ENCODE data around the gene DUXB.

DUXB gene

GRCh38 chr16:75701361-75701760, at the start of gene DUXB:
DUXB (minus strand) TSS chr16:75701461; CDS start chr16:75701418, 43 bp downstream.
- DNase-seq (ENCODE audit: low read depth in 3 of 3): no peak

GRCh38 chr16:75750528-75750927, 49.3 kb upstream of the DUXB start:
- no peak for DNase-seq (ENCODE audit: low read depth in 3 of 3)

GRCh38 chr16:75746359-75746758, 45.1 kb upstream of the DUXB start:
- DNase-seq (ENCODE audit: low read depth in 3 of 3): no peak

- no peak for DNase-seq (ENCODE audit: low read depth in 3 of 3)
Observed at GRCh38 chr16:75745823-75746222, 44.6 kb upstream of the DUXB start.

- no peak for DNase-seq (ENCODE audit: low read depth in 3 of 3)
Observed at GRCh38 chr16:75745242-75745641, 44.0 kb upstream of the DUXB start.

GRCh38 chr16:75742424-75743047, 41.3 kb upstream of the DUXB start:
- no peak for DNase-seq (ENCODE audit: low read depth in 3 of 3)

GRCh38 chr16:75733305-75734211, 32.3 kb upstream of the DUXB start:
- DNase-seq (ENCODE audit: low read depth in 3 of 3): no peak

GRCh38 chr16:75732871-75733270, 31.6 kb upstream of the DUXB start:
- DNase-seq (ENCODE audit: low read depth in 3 of 3): no peak

GRCh38 chr16:75727221-75727620, 26.0 kb upstream of the DUXB start:
- DNase-seq (ENCODE audit: low read depth in 3 of 3): no peak

GRCh38 chr16:75726390-75726789, 25.1 kb upstream of the DUXB start, which contains the start of gene CPHXL:
CPHXL (minus strand) TSS chr16:75726490; CDS start chr16:75726442, 48 bp downstream.
- DNase-seq (ENCODE audit: low read depth in 3 of 3): no peak

GRCh38 chr16:75718452-75718851, 17.2 kb upstream of the DUXB start:
- DNase-seq (ENCODE audit: low read depth in 3 of 3): no peak

GRCh38 chr16:75714661-75715060, 13.4 kb upstream of the DUXB start:
- no peak for DNase-seq (ENCODE audit: low read depth in 3 of 3)

- DNase-seq (ENCODE audit: low read depth in 3 of 3): no peak
Observed at GRCh38 chr16:75710344-75710743, 9.1 kb upstream of the DUXB start.

- DNase-seq (ENCODE audit: low read depth in 3 of 3): no peak
Observed at GRCh38 chr16:75703306-75703705, 2.0 kb upstream of the DUXB start.

GRCh38 chr16:75702242-75702641, 981 bp upstream of the DUXB start:
- no peak for DNase-seq (ENCODE audit: low read depth in 3 of 3)

- DNase-seq (ENCODE audit: low read depth in 3 of 3): no peak
Observed at GRCh38 chr16:75697571-75697970, 3.7 kb downstream of the DUXB start.

GRCh38 chr16:75695708-75696107, 5.6 kb downstream of the DUXB start:
- DNase-seq (ENCODE audit: low read depth in 3 of 3): no peak

GRCh38 chr16:75687361-75687760, 13.9 kb downstream of the DUXB start:
- DNase-seq (ENCODE audit: low read depth in 3 of 3): no peak

- no peak for DNase-seq (ENCODE audit: low read depth in 3 of 3)
Observed at GRCh38 chr16:75682308-75682707, 19.0 kb downstream of the DUXB start.

GRCh38 chr16:75679366-75679765, 21.9 kb downstream of the DUXB start:
- DNase-seq (ENCODE audit: low read depth in 3 of 3): no peak

GRCh38 chr16:75676909-75677308, 24.4 kb downstream of the DUXB start, which contains the start of gene CPHXL2:
CPHXL2 (minus strand) TSS chr16:75677009; CDS start chr16:75676999, 10 bp downstream.
- no peak for DNase-seq (ENCODE audit: low read depth in 3 of 3)

GRCh38 chr16:75667503-75667902, 33.8 kb downstream of the DUXB start:
- DNase-seq (ENCODE audit: low read depth in 3 of 3): no peak

GRCh38 chr16:75660726-75661302, 40.4 kb downstream of the DUXB start:
- no peak for DNase-seq (ENCODE audit: low read depth in 3 of 3)

Measured in stimulated activated CD4-positive, alpha-beta T cell treated with anti-CD3 and anti-CD28 coated beads, TNF-alpha, amount 100 ng/mL, for 4 hours (primary cell).